Transverse colon (tissue), 4 donors: ENCODE results near the gene SASH1.

Experiments used
- CTCF ChIP-seq, 5 experiments: fragments of 200-600 bp in 3 of 5; fragments of 450-650 bp in 2 of 5; sonication (generic) in 3 of 5; IDR thresholded peaks; 1 replicate in 2 of 5; 2 replicates in 3 of 5; pipeline ENCODE4 v1.5.1; 2016 to 2017; ENCODE audit warnings: antibody characterized with exemption in 5 of 5, inconsistent platforms in 3 of 5, mild to moderate bottlenecking in 2 of 5, moderate library complexity in 1 of 5
- EP300 ChIP-seq: sonication (generic); formaldehyde crosslinking; IDR thresholded peaks from one replicate; pipeline ENCODE4 v1.6.1; 2017; ENCODE audit warnings: antibody characterized with exemption, low read depth
- POLR2A ChIP-seq: fragments of 450-650 bp; IDR thresholded peaks from one replicate; pipeline ENCODE4 v1.6.1; 2016; ENCODE audit warnings: antibody characterized with exemption, mild to moderate bottlenecking, moderate library complexity
- POLR2AphosphoS5 ChIP-seq, 3 donors: sonication (generic); formaldehyde crosslinking; IDR thresholded peaks; one replicate each; pipeline ENCODE4 v1.6.1; 2016; ENCODE audit warnings: antibody characterized with exemption in 3 of 3

- TF ChIP-seq CTCF (IDR thresholded peaks at IDR 0.05) (no peak), POLR2AphosphoS5 (IDR thresholded peaks at IDR 0.05) (no peak), EP300 (no peak), POLR2A (no peak)
These were observed 231.3 kb downstream of the SASH1 start for GRCh38 chr6:148573922-148574321.
